OCI-LY3 (cell line): ENCODE measurements around the gene WFDC13.

ENCODE experiments used
- EZH2phosphoT487 ChIP-seq: fragments of 200-600 bp; shearing (Covaris generic); IDR thresholded peaks from 2 replicates; pipeline ENCODE4 v1.6.1; 2018; ENCODE audit warnings: antibody characterized with exemption, mixed run types, low read depth
- TF ChIP-seq, protein P1 (sequence below): fragments of 200-600, 300-600 bp; sonication (generic); IDR thresholded peaks from 2 replicates; pipeline ENCODE4 v1.5.1; 2014; ENCODE audit warnings: antibody characterized with exemption, low read length, low read depth

DNA sequence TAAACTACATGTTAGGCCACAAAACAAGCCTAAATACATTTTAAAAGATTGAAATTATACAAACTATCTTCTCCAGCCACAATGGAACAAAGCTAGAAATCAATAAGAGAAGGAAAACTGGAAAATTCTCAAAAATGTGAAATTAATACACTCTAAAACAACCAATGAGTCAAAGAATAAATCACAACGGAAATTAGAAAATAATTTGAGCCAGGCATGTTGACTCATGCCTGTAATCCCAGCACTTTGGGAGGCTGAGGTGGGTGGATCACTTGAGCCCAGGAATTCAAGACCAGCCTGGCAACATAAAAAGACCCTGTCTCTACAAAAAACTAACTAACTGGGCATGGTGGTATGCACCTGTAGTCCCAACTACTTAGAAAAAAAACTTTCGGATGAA, 6.3 kb upstream of the WFDC13 start:
- TF ChIP-seq, protein P1, sequence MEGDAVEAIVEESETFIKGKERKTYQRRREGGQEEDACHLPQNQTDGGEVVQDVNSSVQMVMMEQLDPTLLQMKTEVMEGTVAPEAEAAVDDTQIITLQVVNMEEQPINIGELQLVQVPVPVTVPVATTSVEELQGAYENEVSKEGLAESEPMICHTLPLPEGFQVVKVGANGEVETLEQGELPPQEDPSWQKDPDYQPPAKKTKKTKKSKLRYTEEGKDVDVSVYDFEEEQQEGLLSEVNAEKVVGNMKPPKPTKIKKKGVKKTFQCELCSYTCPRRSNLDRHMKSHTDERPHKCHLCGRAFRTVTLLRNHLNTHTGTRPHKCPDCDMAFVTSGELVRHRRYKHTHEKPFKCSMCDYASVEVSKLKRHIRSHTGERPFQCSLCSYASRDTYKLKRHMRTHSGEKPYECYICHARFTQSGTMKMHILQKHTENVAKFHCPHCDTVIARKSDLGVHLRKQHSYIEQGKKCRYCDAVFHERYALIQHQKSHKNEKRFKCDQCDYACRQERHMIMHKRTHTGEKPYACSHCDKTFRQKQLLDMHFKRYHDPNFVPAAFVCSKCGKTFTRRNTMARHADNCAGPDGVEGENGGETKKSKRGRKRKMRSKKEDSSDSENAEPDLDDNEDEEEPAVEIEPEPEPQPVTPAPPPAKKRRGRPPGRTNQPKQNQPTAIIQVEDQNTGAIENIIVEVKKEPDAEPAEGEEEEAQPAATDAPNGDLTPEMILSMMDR: no peak
- TF ChIP-seq EZH2phosphoT487: no peak
